Breast epithelium (tissue), 4 donors: ENCODE data around the gene SRC. TPM values are rescaled to one million over a fixed set of nuclear protein-coding genes. Genes with fewer than 3 reads are reported as not detected.

Experiments used
- DNase-seq, 2 donors: peaks; one replicate each; pipeline ENCODE4 v3.0.0-alpha.2; 2019; ENCODE audit warnings: low spot score in 2 of 2
- H3K27ac ChIP-seq, 2 donors: fragments of 200-600 bp; sonication (generic) in 1 of 2; one replicate each; pipeline ENCODE4 v1.5.1; 2016 to 2019; ENCODE audit warnings: mild to moderate bottlenecking in 1 of 2
- H3K27me3 ChIP-seq, 2 donors: fragments of 200-600 bp; sonication (generic) in 1 of 2; one replicate each; pipeline versions ENCODE4 v1.5.1 to v1.6.0; 2017 to 2019; ENCODE audit warnings: control low read depth in 1 of 2, mild to moderate bottlenecking in 1 of 2
- H3K36me3 ChIP-seq: fragments of 200-600 bp; one replicate; pipeline ENCODE4 v1.5.1; 2019
- H3K4me1 ChIP-seq, 2 donors: fragments of 200-600 bp; sonication (generic); one replicate each; pipeline ENCODE4 v1.5.1; 2016 to 2019; ENCODE audit warnings: control low read depth in 1 of 2
- H3K4me3 ChIP-seq, 3 donors: fragments of 200-600 bp; sonication (generic); 1 replicate in 2 of 3; 2 replicates in 1 of 3; pipeline ENCODE4 v1.5.1; 2016 to 2019; ENCODE audit warnings: mild to moderate bottlenecking in 3 of 3, moderate library complexity in 2 of 3
- H3K9me3 ChIP-seq, 2 donors: fragments of 200-600 bp; sonication (generic) in 1 of 2; one replicate each; pipeline ENCODE4 v1.5.1; 2016 to 2019; ENCODE audit warnings: control low read depth in 1 of 2
- POLR2A ChIP-seq: fragments of 450-650 bp; IDR thresholded peaks from one replicate; pipeline ENCODE4 v1.6.1; 2016; ENCODE audit warnings: antibody characterized with exemption, mild to moderate bottlenecking, moderate library complexity
- POLR2AphosphoS5 ChIP-seq, 3 donors: sonication (generic); formaldehyde crosslinking; IDR thresholded peaks; one replicate each; pipeline ENCODE4 v1.6.1; 2017; ENCODE audit warnings: antibody characterized with exemption in 3 of 3
- intact Hi-C: fragments of 100-400 bp; cut with DNase I; formaldehyde crosslinking; loops from one replicate; pipeline ENCODE4 v1.15.1; 2023; ENCODE audit warnings: low total_unique reads
- total RNA-seq, 3 donors: library from RNA; depleted of rRNA; stranded (reverse); fragments of >200 nt; gene quantifications; one replicate each; pipeline ENCODE4 v1.1.0, GENCODE V29; 2016
- TF ChIP-seq, protein P1 (sequence below), 3 donors: fragments of 450-650 bp; IDR thresholded peaks; one replicate each; pipeline ENCODE4 v1.5.1; 2016 to 2017; ENCODE audit warnings: antibody characterized with exemption in 3 of 3, mild to moderate bottlenecking in 3 of 3, moderate library complexity in 3 of 3

Gene SRC
- total RNA-seq, 3 donors from 2014 or later, result 12.8 to 25.6 (median 20.6) TPM

GRCh38 chr20:37445041-37445440 lies 99.1 kb downstream of the SRC start:
- intact Hi-C loops, result no loop called here
- TF ChIP-seq POLR2A, result no peak
- TF ChIP-seq, protein P1, sequence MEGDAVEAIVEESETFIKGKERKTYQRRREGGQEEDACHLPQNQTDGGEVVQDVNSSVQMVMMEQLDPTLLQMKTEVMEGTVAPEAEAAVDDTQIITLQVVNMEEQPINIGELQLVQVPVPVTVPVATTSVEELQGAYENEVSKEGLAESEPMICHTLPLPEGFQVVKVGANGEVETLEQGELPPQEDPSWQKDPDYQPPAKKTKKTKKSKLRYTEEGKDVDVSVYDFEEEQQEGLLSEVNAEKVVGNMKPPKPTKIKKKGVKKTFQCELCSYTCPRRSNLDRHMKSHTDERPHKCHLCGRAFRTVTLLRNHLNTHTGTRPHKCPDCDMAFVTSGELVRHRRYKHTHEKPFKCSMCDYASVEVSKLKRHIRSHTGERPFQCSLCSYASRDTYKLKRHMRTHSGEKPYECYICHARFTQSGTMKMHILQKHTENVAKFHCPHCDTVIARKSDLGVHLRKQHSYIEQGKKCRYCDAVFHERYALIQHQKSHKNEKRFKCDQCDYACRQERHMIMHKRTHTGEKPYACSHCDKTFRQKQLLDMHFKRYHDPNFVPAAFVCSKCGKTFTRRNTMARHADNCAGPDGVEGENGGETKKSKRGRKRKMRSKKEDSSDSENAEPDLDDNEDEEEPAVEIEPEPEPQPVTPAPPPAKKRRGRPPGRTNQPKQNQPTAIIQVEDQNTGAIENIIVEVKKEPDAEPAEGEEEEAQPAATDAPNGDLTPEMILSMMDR (IDR thresholded peaks at IDR 0.05), result no peak
- no peak for DNase-seq
- Histone ChIP-seq H3K9me3 (no peaks in the 10 kb centered on the region), H3K36me3 (no peaks in the 10 kb centered on the region), H3K4me1 (no peaks in the 10 kb centered on the region), H3K27ac (no peak overlapping the region), H3K27me3 (no peaks in the 10 kb centered on the region), H3K4me3 (no peak overlapping the region)

GRCh38 chr20:37446286-37447032 lies 100.5 kb downstream of the SRC start:
- H3K4me3 ChIP-seq, result no peak overlapping the region
- H3K27me3 ChIP-seq, result no peaks in the 10 kb centered on the region
- H3K9me3 ChIP-seq, result no peaks in the 10 kb centered on the region
- TF ChIP-seq POLR2AphosphoS5 (IDR thresholded peaks at IDR 0.05) (no peak), POLR2A (no peak)
- TF ChIP-seq, protein P1 (IDR thresholded peaks at IDR 0.05), result no peak
- H3K36me3 ChIP-seq, result no peaks in the 10 kb centered on the region
- H3K4me1 ChIP-seq, result no peaks in the 10 kb centered on the region
- DNase-seq, result no peak
- intact Hi-C loops, result no loop called here
- H3K27ac ChIP-seq, result no peak overlapping the region

- TF ChIP-seq POLR2A, result no peak
- TF ChIP-seq, protein P1 (IDR thresholded peaks at IDR 0.05), result no peak
- no peak for TF ChIP-seq POLR2AphosphoS5 (IDR thresholded peaks at IDR 0.05)
- Histone ChIP-seq H3K27me3 (no peaks in the 10 kb centered on the region), H3K27ac (no peak overlapping the region), H3K9me3 (no peaks in the 10 kb centered on the region), H3K36me3 (no peaks in the 10 kb centered on the region), H3K4me1 (no peaks in the 10 kb centered on the region), H3K4me3 (no peak overlapping the region)
- intact Hi-C loops, result no loop called here
- no peak for DNase-seq
Observed at GRCh38 chr20:37447688-37448087, 101.7 kb downstream of the SRC start.

GRCh38 chr20:37449276-37449675 lies 103.3 kb downstream of the SRC start:
- TF ChIP-seq POLR2A (no peak), POLR2AphosphoS5 (IDR thresholded peaks at IDR 0.05) (no peak)
- TF ChIP-seq, protein P1 (IDR thresholded peaks at IDR 0.05), result no peak
- no peak overlapping the region for H3K27ac ChIP-seq
- H3K36me3 ChIP-seq, result no peaks in the 10 kb centered on the region
- H3K4me1 ChIP-seq, result no peaks in the 10 kb centered on the region
- no peak overlapping the region for H3K4me3 ChIP-seq
- intact Hi-C loops, result no loop called here
- H3K27me3 ChIP-seq, result no peaks in the 10 kb centered on the region
- H3K9me3 ChIP-seq, result peaks cover under 1 to 4% of the 10 kb centered on the region in 2 donors
- no peak for DNase-seq

DNA sequence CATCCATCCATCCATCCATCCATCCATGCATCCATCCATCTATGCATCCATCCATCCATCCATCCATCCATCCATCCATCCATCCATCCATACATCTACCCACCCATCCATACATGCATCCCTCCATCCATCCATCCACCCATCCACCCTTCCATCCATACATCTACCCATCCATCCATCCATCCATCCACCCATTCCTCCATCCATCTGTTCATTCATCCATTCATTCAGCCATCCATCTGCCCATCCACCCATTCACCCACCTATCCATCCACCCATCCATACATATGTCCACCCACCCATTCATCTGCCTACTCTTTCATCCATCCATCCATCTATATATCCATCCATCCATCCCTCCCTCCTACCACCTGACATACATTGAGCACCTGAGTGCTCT lies 104.4 kb downstream of the SRC start:
- Histone ChIP-seq H3K9me3 (peaks cover 11 to 15% of the 10 kb centered on the region in 2 donors), H3K4me1 (no peaks in the 10 kb centered on the region), H3K36me3 (no peaks in the 10 kb centered on the region), H3K4me3 (no peak overlapping the region), H3K27ac (no peak overlapping the region), H3K27me3 (no peaks in the 10 kb centered on the region)
- DNase-seq, result no peak
- TF ChIP-seq POLR2A, result no peak
- intact Hi-C loops, result no loop called here
